Ishikawa (cell line): ENCODE measurements around the gene PRXL2A.

Source experiments
- CEBPB ChIP-seq: IDR thresholded peaks from 2 replicates; pipeline ENCODE4 v1.6.1; 2012
- CREB1 ChIP-seq: IDR thresholded peaks from 2 replicates; pipeline ENCODE4 v1.6.1; 2012; ENCODE audit warnings: low read depth
- EGR1 ChIP-seq: IDR thresholded peaks from 2 replicates; pipeline ENCODE4 v1.6.1; 2012
- EP300 ChIP-seq: IDR thresholded peaks from 2 replicates; pipeline ENCODE4 v1.6.1; 2012; ENCODE audit warnings: borderline replicate concordance
- FOXM1 ChIP-seq: IDR thresholded peaks from 2 replicates; pipeline ENCODE4 v1.6.1; 2012; ENCODE audit warnings: low read depth, borderline replicate concordance
- MAX ChIP-seq: IDR thresholded peaks from 2 replicates; pipeline ENCODE4 v1.6.1; 2012
- NFIC ChIP-seq: IDR thresholded peaks from 2 replicates; pipeline ENCODE4 v1.6.1; 2012
- RAD21 ChIP-seq: IDR thresholded peaks from 2 replicates; pipeline ENCODE4 v1.6.1; 2012; ENCODE audit warnings: low read depth
- TAF1 ChIP-seq: IDR thresholded peaks from 2 replicates; pipeline ENCODE4 v1.6.1; 2012; ENCODE audit warnings: low read depth, mild to moderate bottlenecking
- TCF12 ChIP-seq: IDR thresholded peaks from 2 replicates; pipeline ENCODE4 v1.6.1; 2012; ENCODE audit warnings: low read depth
- TEAD4 ChIP-seq: IDR thresholded peaks from 2 replicates; pipeline ENCODE4 v1.6.1; 2012
- USF1 ChIP-seq: IDR thresholded peaks from 2 replicates; pipeline ENCODE4 v1.6.1; 2012
- YY1 ChIP-seq: IDR thresholded peaks from 2 replicates; pipeline ENCODE4 v1.6.1; 2012; ENCODE audit warnings: low read depth
- ZBTB7A ChIP-seq: IDR thresholded peaks from 2 replicates; pipeline ENCODE4 v1.6.1; 2012; ENCODE audit warnings: low read depth
- TF ChIP-seq, protein P1 (sequence below): IDR thresholded peaks from 2 replicates; pipeline ENCODE4 v1.6.1; 2012; ENCODE audit warnings: low read depth, mild to moderate bottlenecking

The PRXL2A gene

GRCh38 chr10:80406204-80406603 is 2.1 kb upstream of the PRXL2A start:
- TF ChIP-seq USF1 (no peak), RAD21 (no peak), NFIC (no peak), EGR1 (no peak), FOXM1 (no peak)

DNA sequence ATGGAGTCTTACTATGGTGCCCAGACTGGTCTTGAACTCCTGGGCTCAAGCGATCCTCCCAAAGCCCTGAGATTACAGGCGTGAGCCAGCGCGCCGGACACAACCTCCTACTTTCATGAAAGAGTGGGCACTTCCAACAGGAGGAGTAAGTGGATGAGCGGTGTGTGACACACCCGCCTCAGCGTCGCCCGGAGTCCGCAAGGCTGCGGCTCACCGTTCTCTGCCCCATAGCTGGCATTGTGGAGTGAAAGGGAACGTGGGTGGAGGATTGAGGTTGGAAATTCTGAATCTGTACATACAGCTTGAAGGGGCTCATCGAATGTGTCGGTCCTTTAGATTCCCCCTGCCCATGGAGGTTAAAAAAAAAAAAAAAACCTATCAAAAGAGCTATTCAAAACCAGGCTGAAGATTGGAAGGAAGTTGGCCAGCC is 524 bp upstream of the PRXL2A start:
- no peak for TF ChIP-seq YY1
- no peak for TF ChIP-seq EP300
- TF ChIP-seq ZBTB7A: no peak
- TF ChIP-seq EGR1: no peak
- TF ChIP-seq CEBPB: no peak
- TF ChIP-seq CREB1: no peak
- TF ChIP-seq, protein P1, sequence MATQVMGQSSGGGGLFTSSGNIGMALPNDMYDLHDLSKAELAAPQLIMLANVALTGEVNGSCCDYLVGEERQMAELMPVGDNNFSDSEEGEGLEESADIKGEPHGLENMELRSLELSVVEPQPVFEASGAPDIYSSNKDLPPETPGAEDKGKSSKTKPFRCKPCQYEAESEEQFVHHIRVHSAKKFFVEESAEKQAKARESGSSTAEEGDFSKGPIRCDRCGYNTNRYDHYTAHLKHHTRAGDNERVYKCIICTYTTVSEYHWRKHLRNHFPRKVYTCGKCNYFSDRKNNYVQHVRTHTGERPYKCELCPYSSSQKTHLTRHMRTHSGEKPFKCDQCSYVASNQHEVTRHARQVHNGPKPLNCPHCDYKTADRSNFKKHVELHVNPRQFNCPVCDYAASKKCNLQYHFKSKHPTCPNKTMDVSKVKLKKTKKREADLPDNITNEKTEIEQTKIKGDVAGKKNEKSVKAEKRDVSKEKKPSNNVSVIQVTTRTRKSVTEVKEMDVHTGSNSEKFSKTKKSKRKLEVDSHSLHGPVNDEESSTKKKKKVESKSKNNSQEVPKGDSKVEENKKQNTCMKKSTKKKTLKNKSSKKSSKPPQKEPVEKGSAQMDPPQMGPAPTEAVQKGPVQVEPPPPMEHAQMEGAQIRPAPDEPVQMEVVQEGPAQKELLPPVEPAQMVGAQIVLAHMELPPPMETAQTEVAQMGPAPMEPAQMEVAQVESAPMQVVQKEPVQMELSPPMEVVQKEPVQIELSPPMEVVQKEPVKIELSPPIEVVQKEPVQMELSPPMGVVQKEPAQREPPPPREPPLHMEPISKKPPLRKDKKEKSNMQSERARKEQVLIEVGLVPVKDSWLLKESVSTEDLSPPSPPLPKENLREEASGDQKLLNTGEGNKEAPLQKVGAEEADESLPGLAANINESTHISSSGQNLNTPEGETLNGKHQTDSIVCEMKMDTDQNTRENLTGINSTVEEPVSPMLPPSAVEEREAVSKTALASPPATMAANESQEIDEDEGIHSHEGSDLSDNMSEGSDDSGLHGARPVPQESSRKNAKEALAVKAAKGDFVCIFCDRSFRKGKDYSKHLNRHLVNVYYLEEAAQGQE: no peak
- no peak for TF ChIP-seq RAD21

DNA sequence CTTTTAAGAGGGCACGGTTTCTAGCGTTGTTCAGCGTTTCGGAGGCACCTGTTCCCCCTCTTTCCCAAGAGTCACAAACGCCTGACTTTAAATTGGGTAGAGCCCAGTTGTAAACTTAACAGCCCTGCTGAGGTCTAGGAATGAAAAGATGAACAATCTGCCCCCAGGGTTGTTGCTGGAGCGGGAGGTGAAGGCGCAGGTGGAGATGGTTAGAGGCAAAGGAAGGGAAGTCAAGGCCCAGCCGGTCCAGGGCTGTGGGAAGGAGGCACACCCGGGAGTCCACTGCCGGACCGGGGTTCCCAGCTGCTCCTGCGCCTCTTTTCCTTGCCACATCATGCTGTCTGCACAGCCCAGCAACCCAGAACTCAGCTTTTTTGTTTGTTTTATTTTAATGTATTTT is 770 bp downstream of the PRXL2A start:
- TF ChIP-seq FOXM1 (no peak), CREB1 (no peak), YY1 (no peak), NFIC (no peak), EP300 (no peak), USF1 (no peak), TEAD4 (no peak), ZBTB7A (no peak), RAD21 (no peak), TCF12 (no peak), CEBPB (no peak), EGR1 (no peak), MAX (no peak), TAF1 (no peak)
- TF ChIP-seq, protein P1: no peak

GRCh38 chr10:80410122-80410521 is 1.8 kb downstream of the PRXL2A start:
- TF ChIP-seq EGR1: no peak
- no peak for TF ChIP-seq YY1
- TF ChIP-seq RAD21: no peak
- no peak for TF ChIP-seq MAX
- no peak for TF ChIP-seq TCF12
- no peak for TF ChIP-seq EP300
- no peak for TF ChIP-seq TEAD4

GRCh38 chr10:80410578-80411145 is 2.3 kb downstream of the PRXL2A start:
- no peak for TF ChIP-seq EP300
- no peak for TF ChIP-seq USF1
- no peak for TF ChIP-seq TAF1
- TF ChIP-seq TCF12: no peak
- TF ChIP-seq ZBTB7A: no peak
- no peak for TF ChIP-seq YY1
- no peak for TF ChIP-seq CEBPB
- no peak for TF ChIP-seq TEAD4
- TF ChIP-seq NFIC: no peak
- TF ChIP-seq, protein P1: no peak
- TF ChIP-seq CREB1: no peak
- TF ChIP-seq FOXM1: no peak
- no peak for TF ChIP-seq EGR1
